HepG2 (cell line): ENCODE measurements around the gene SOWAHA. TPM values are rescaled to one million over a fixed set of nuclear protein-coding genes. Genes with fewer than 3 reads are reported as not detected.

Experiments
- CBX2 ChIP-seq, 2 experiments: fragments of 200-600 bp in 1 of 2; sonication (generic); formaldehyde crosslinking in 1 of 2; IDR thresholded peaks; 2 replicates each; pipeline versions ENCODE4 v1.7.0 to v1.8.1; 2018 to 2022; ENCODE audit warnings: low read depth in 2 of 2, low read length in 1 of 2, mild to moderate bottlenecking in 1 of 2, missing genetic modification reagents in 1 of 2
- CBX5 ChIP-seq: sonication (generic); formaldehyde crosslinking; IDR thresholded peaks from 2 replicates; pipeline ENCODE4 v1.4.0; 2020; ENCODE audit warnings: missing genetic modification reagents, borderline replicate concordance
- GFI1 ChIP-seq: sonication (generic); formaldehyde crosslinking; IDR thresholded peaks from 2 replicates; pipeline ENCODE4 v1.5.0; 2020; ENCODE audit warnings: missing genetic modification reagents, mild to moderate bottlenecking, borderline replicate concordance
- MAFG ChIP-seq: sonication (generic); formaldehyde crosslinking; IDR thresholded peaks from 2 replicates; pipeline ENCODE4 v1.5.1; 2020; ENCODE audit warnings: mild to moderate bottlenecking, missing genetic modification reagents
- NCOA5 ChIP-seq: sonication (generic); formaldehyde crosslinking; IDR thresholded peaks from 2 replicates; pipeline ENCODE4 v1.4.0; 2020; ENCODE audit warnings: missing genetic modification reagents
- PHF5A ChIP-seq: IDR thresholded peaks from one replicate; pipeline ENCODE4 v1.6.1; 2018; ENCODE audit warnings: low read depth, missing genetic modification reagents; ENCODE audit not compliant: unreplicated experiment
- SOX6 ChIP-seq, 2 experiments: fragments of 450-650 bp in 1 of 2; sonication (generic) in 1 of 2; formaldehyde crosslinking in 1 of 2; IDR thresholded peaks; 2 replicates each; pipeline versions ENCODE4 v1.4.0 to v1.6.1; 2017 to 2020; ENCODE audit warnings: antibody characterized with exemption in 1 of 2, mild to moderate bottlenecking in 1 of 2, missing genetic modification reagents in 1 of 2
- SP2 ChIP-seq: sonication (generic); formaldehyde crosslinking; IDR thresholded peaks from 2 replicates; pipeline ENCODE4 v1.5.1; 2020; ENCODE audit warnings: mild to moderate bottlenecking, missing genetic modification reagents
- SPEN ChIP-seq: sonication (generic); formaldehyde crosslinking; IDR thresholded peaks from 2 replicates; pipeline ENCODE4 v1.5.1; 2020; ENCODE audit warnings: low read depth, mild to moderate bottlenecking, missing genetic modification reagents
- SUZ12 ChIP-seq: fragments of 150-350 bp; IDR thresholded peaks from 2 replicates; pipeline ENCODE4 v1.6.1; 2014; ENCODE audit warnings: low read depth, low read length
- ZNF768 ChIP-seq: sonication (generic); formaldehyde crosslinking; IDR thresholded peaks from 2 replicates; pipeline ENCODE4 v1.4.0; 2020; ENCODE audit warnings: missing genetic modification reagents
- ZNF777 ChIP-seq: sonication (generic); formaldehyde crosslinking; IDR thresholded peaks from 2 replicates; pipeline ENCODE4 v1.4.0; 2020; ENCODE audit warnings: missing genetic modification reagents
- polyA plus RNA-seq, 8 experiments: library from polyadenylated mRNA; depleted of rRNA in 3 of 8; stranded (reverse) in 7 of 8; unstranded in 1 of 8; fragments of >200 nt; fragmentation: Illumina TruSeq in 4 of 8; extraction: Trizol in 4 of 8; gene quantifications; 2 replicates each; pipeline versions ENCODE4 v1.2.1 to v1.2.3, GENCODE V29; 2011 to 2016; ENCODE audit warnings: low read depth in 4 of 8, missing spikeins in 1 of 8, mixed read lengths in 1 of 8; ENCODE audit not compliant: insufficient read depth in 1 of 8
- total RNA-seq, 5 experiments: library from RNA; depleted of rRNA; stranded (reverse); fragments of >200 nt; fragmentation: Illumina TruSeq; extraction: Trizol; gene quantifications; 2 replicates each; pipeline ENCODE4 v1.2.3, GENCODE V29; 2016; ENCODE audit warnings: low read depth in 1 of 5
- TF ChIP-seq, protein P1 (sequence below): sonication (generic); formaldehyde crosslinking; IDR thresholded peaks from 2 replicates; pipeline ENCODE4 v1.8.0; 2022; ENCODE audit warnings: missing genetic modification reagents, mild to moderate bottlenecking, moderate library complexity, borderline replicate concordance
- TF ChIP-seq, protein P2 (sequence below): sonication (generic); formaldehyde crosslinking; IDR thresholded peaks from 2 replicates; pipeline ENCODE4 v1.4.0; 2020; ENCODE audit warnings: mild to moderate bottlenecking, missing genetic modification reagents
- TF ChIP-seq, protein P3 (sequence below): sonication (generic); formaldehyde crosslinking; conservative IDR thresholded peaks from 2 replicates; pipeline ENCODE4 v1.8.0; 2022; ENCODE audit warnings: low read depth, missing genetic modification reagents
- TF ChIP-seq, protein P4 (sequence below): sonication (generic); formaldehyde crosslinking; IDR thresholded peaks from 2 replicates; pipeline ENCODE4 v1.9.0; 2021; ENCODE audit warnings: missing genetic modification reagents, borderline replicate concordance
- TF ChIP-seq, protein P5 (sequence below): sonication (generic); formaldehyde crosslinking; IDR thresholded peaks from 2 replicates; pipeline ENCODE4 v1.8.0; 2022; ENCODE audit warnings: missing genetic modification reagents, mild to moderate bottlenecking, inconsistent platforms, borderline replicate concordance

Gene SOWAHA
- total and polyA plus RNA-seq, 2 of the 13 experiments (the other 11 are each of a cell fraction or from before 2014, with no cell fraction given), result 0.95 to 1.9 TPM

DNA sequence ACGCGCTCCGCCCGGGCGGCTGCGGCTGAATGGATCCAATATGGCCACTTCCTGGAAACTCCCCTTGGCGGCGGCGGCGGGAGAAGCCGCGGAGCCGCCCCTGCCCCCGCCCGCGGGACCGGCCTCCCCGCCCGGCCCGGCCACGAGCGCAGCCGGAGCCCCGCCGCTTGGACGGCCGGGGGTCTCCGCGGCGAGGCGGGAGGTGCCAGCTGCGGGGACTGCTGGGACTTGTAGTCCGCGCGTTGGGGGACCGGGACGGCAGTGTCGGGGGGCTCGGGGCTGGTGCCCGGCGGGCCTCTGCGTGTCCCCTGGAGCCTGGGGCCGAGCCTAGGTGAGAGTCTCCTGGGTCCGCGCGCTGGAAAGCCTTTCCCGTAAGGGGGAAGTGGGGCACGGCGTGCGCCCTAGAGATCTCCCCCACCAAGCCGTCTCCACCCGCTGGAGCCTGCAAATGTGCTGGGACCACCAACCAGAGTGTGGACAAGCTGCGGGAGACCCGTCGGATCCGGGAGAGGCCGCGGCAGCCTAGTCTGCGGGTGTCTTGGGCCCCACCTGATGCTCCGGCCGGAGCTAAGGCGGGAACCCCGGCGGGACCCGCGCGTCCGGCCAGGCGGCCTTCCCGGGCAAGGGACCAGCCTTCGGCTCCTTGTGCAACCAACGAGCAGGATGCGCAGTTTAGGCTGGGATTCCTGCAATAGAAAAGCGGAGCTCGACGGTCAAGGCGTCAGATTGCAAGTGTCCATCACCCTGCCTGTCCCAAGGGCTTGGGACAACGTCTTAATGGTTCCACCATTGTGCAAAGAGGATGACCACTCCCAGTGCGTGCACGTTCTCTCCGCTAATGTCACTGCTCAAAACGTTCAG is 35.7 kb upstream of the SOWAHA start, which contains the start of gene SEPTIN8 (continued):
- TF ChIP-seq, protein P1, sequence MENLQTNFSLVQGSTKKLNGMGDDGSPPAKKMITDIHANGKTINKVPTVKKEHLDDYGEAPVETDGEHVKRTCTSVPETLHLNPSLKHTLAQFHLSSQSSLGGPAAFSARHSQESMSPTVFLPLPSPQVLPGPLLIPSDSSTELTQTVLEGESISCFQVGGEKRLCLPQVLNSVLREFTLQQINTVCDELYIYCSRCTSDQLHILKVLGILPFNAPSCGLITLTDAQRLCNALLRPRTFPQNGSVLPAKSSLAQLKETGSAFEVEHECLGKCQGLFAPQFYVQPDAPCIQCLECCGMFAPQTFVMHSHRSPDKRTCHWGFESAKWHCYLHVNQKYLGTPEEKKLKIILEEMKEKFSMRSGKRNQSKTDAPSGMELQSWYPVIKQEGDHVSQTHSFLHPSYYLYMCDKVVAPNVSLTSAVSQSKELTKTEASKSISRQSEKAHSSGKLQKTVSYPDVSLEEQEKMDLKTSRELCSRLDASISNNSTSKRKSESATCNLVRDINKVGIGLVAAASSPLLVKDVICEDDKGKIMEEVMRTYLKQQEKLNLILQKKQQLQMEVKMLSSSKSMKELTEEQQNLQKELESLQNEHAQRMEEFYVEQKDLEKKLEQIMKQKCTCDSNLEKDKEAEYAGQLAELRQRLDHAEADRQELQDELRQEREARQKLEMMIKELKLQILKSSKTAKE, result no peak
- TF ChIP-seq, protein P2, sequence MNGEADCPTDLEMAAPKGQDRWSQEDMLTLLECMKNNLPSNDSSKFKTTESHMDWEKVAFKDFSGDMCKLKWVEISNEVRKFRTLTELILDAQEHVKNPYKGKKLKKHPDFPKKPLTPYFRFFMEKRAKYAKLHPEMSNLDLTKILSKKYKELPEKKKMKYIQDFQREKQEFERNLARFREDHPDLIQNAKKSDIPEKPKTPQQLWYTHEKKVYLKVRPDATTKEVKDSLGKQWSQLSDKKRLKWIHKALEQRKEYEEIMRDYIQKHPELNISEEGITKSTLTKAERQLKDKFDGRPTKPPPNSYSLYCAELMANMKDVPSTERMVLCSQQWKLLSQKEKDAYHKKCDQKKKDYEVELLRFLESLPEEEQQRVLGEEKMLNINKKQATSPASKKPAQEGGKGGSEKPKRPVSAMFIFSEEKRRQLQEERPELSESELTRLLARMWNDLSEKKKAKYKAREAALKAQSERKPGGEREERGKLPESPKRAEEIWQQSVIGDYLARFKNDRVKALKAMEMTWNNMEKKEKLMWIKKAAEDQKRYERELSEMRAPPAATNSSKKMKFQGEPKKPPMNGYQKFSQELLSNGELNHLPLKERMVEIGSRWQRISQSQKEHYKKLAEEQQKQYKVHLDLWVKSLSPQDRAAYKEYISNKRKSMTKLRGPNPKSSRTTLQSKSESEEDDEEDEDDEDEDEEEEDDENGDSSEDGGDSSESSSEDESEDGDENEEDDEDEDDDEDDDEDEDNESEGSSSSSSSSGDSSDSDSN (CRISPR knock-in tag), result peak; percentile 90
- TF ChIP-seq GFI1 (CRISPR knock-in tag) (0 out of 2 replicates have a peak, but pooled peaks have one; percentile 37), CBX2 (IDR thresholded peaks at IDR 0.05; ENCODE audit: low read depth, low read length) (no peak), CBX2 (CRISPR knock-in tag; IDR thresholded peaks at IDR 0.05; ENCODE audit: low read depth) (no peak), NCOA5 (CRISPR knock-in tag) (no peak), ZNF768 (CRISPR knock-in tag) (peak; percentile 50; the same call in 1 of the 2 replicates), MAFG (CRISPR knock-in tag) (no peak), SOX6 (IDR thresholded peaks at IDR 0.05) (no peak), SOX6 (CRISPR knock-in tag; IDR thresholded peaks at IDR 0.05) (no peak; the same call in 1 of the 2 replicates), PHF5A (no peak), ZNF777 (CRISPR knock-in tag) (peak; percentile 95), SP2 (no peak), CBX5 (CRISPR knock-in tag) (no peak), SUZ12 (no peak), SPEN (CRISPR knock-in tag) (peak; percentile 12; the same call in 1 of the 2 replicates)
- TF ChIP-seq, protein P3, sequence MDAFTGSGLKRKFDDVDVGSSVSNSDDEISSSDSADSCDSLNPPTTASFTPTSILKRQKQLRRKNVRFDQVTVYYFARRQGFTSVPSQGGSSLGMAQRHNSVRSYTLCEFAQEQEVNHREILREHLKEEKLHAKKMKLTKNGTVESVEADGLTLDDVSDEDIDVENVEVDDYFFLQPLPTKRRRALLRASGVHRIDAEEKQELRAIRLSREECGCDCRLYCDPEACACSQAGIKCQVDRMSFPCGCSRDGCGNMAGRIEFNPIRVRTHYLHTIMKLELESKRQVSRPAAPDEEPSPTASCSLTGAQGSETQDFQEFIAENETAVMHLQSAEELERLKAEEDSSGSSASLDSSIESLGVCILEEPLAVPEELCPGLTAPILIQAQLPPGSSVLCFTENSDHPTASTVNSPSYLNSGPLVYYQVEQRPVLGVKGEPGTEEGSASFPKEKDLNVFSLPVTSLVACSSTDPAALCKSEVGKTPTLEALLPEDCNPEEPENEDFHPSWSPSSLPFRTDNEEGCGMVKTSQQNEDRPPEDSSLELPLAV, result no peak
- TF ChIP-seq, protein P4, sequence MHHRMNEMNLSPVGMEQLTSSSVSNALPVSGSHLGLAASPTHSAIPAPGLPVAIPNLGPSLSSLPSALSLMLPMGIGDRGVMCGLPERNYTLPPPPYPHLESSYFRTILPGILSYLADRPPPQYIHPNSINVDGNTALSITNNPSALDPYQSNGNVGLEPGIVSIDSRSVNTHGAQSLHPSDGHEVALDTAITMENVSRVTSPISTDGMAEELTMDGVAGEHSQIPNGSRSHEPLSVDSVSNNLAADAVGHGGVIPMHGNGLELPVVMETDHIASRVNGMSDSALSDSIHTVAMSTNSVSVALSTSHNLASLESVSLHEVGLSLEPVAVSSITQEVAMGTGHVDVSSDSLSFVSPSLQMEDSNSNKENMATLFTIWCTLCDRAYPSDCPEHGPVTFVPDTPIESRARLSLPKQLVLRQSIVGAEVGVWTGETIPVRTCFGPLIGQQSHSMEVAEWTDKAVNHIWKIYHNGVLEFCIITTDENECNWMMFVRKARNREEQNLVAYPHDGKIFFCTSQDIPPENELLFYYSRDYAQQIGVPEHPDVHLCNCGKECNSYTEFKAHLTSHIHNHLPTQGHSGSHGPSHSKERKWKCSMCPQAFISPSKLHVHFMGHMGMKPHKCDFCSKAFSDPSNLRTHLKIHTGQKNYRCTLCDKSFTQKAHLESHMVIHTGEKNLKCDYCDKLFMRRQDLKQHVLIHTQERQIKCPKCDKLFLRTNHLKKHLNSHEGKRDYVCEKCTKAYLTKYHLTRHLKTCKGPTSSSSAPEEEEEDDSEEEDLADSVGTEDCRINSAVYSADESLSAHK (CRISPR knock-in tag), result no peak
- TF ChIP-seq, protein P5, sequence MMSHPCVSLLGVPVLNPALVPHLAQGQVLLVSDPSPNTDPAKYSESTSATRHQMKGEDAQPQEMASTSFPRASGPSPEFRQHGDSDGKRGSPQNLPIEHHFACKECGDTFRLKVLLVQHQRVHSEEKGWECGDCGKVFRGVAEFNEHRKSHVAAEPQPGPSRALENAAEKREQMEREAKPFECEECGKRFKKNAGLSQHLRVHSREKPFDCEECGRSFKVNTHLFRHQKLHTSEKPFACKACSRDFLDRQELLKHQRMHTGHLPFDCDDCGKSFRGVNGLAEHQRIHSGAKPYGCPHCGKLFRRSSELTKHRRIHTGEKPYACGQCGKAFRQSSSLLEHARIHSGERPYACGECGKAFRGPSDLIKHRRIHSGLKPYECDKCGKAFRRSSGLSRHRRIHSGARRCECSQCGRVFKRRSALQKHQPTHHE (CRISPR knock-in tag), result no peak
